ENCODE results near the gene UQCR11. TPM values are rescaled to one million over a fixed set of nuclear protein-coding genes. Genes with fewer than 3 reads are reported as not detected.
A peak's percentile ranks its signal among the peaks of the same experiment; 100 is the strongest.

The UQCR11 gene
- total and polyA plus RNA-seq, 8 donors: 32.2 to 659 (median 153) TPM

GRCh38 chr19:1582201-1582600 lies 23.1 kb downstream of the UQCR11 start:
- peak in 1 of 2 donors; percentile 46 for DNase-seq
- WGBS, 5 donors: 72 to 80% (median 78%) methylated on average over 6 to 9 of the region's 9 CpGs
- H3K36me3 ChIP-seq: peaks cover 58 to 79% (median 78%) of the 10 kb centered on the region in 4 donors
- H3K4me1 ChIP-seq: peaks cover 0 to 8% (median 0%) of the 10 kb centered on the region in 4 donors
- TF ChIP-seq POLR2AphosphoS5 (IDR thresholded peaks at IDR 0.05) (no peak), EP300 (IDR thresholded peaks at IDR 0.05) (no peak), CTCF (IDR thresholded peaks at IDR 0.05) (no peak), POLR2A (IDR thresholded peaks at IDR 0.05) (no peak)
- H3K27me3 ChIP-seq: no peaks in the 10 kb centered on the region
- intact Hi-C loops (cut with DNase I; ENCODE audit: low total_unique reads): no loop called here
- no peaks in the 10 kb centered on the region for H3K9me3 ChIP-seq
- H3K27ac ChIP-seq: no peak overlapping the region
- no peak overlapping the region for H3K4me3 ChIP-seq

- Histone ChIP-seq H3K4me3 (no peak overlapping the region), H3K27me3 (no peaks in the 10 kb centered on the region), H3K36me3 (peaks cover 63 to 91% (median 89%) of the 10 kb centered on the region in 4 donors), H3K27ac (no peak overlapping the region), H3K4me1 (peaks cover 0 to 6% (median 0%) of the 10 kb centered on the region in 4 donors), H3K9me3 (no peaks in the 10 kb centered on the region)
- DNase-seq: no peak
- TF ChIP-seq CTCF (IDR thresholded peaks at IDR 0.05): no peak
- TF ChIP-seq POLR2A (IDR thresholded peaks at IDR 0.05): no peak
- no peak for TF ChIP-seq EP300 (IDR thresholded peaks at IDR 0.05)
- no peak for TF ChIP-seq POLR2AphosphoS5 (IDR thresholded peaks at IDR 0.05)
- whole genome bisulfite sequencing, 5 donors: 92 to 97% (median 95%) methylated on average over 13 to 22 of the region's 22 CpGs
- intact Hi-C loops (cut with DNase I; ENCODE audit: low total_unique reads): no loop called here
Observed at GRCh38 chr19:1580957-1581356, 24.3 kb downstream of the UQCR11 start.

- Histone ChIP-seq H3K27me3 (no peaks in the 10 kb centered on the region), H3K4me3 (no peak overlapping the region), H3K9me3 (no peaks in the 10 kb centered on the region), H3K27ac (no peak overlapping the region), H3K36me3 (peaks cover 63 to 92% (median 89%) of the 10 kb centered on the region in 4 donors), H3K4me1 (peaks cover 0 to 2% (median 0%) of the 10 kb centered on the region in 4 donors)
- 86 to 93% (median 91%) methylated on average over 18 to 20 of the region's 20 CpGs for WGBS, 5 donors
- intact Hi-C loops (cut with DNase I; ENCODE audit: low total_unique reads): no loop called here
- TF ChIP-seq CTCF (IDR thresholded peaks at IDR 0.05): no peak
- no peak for TF ChIP-seq POLR2AphosphoS5 (IDR thresholded peaks at IDR 0.05)
- no peak for TF ChIP-seq POLR2A (IDR thresholded peaks at IDR 0.05)
- no peak for DNase-seq
Observed at GRCh38 chr19:1580382-1580781, 24.9 kb downstream of the UQCR11 start.

- H3K27ac ChIP-seq: no peak overlapping the region
- 94 to 97% (median 96%) methylated on average over 20 of the region's 20 CpGs for WGBS, 5 donors
- DNase-seq: no peak
- no peak overlapping the region for H3K4me3 ChIP-seq
- TF ChIP-seq POLR2A (IDR thresholded peaks at IDR 0.05) (no peak), EP300 (IDR thresholded peaks at IDR 0.05) (no peak), CTCF (IDR thresholded peaks at IDR 0.05) (no peak), POLR2AphosphoS5 (IDR thresholded peaks at IDR 0.05) (no peak)
- H3K36me3 ChIP-seq: peaks cover 56 to 83% (median 80%) of the 10 kb centered on the region in 4 donors
- H3K27me3 ChIP-seq: no peaks in the 10 kb centered on the region
- no peaks in the 10 kb centered on the region for H3K4me1 ChIP-seq
- H3K9me3 ChIP-seq: no peaks in the 10 kb centered on the region
- intact Hi-C loops (cut with DNase I; ENCODE audit: low total_unique reads): no loop called here
Observed at GRCh38 chr19:1579222-1579621, 26.0 kb downstream of the UQCR11 start.

All from stomach (tissue), 9 donors.